SKM-1 (cell line): ENCODE data around the gene CYP19A1.

Experiments used
- DNase-seq: peaks from one replicate; lab custom pipeline; 2025; ENCODE audit not compliant: unreplicated experiment; lab: John Stamatoyannopoulos, UW

CYP19A1 gene

DNA sequence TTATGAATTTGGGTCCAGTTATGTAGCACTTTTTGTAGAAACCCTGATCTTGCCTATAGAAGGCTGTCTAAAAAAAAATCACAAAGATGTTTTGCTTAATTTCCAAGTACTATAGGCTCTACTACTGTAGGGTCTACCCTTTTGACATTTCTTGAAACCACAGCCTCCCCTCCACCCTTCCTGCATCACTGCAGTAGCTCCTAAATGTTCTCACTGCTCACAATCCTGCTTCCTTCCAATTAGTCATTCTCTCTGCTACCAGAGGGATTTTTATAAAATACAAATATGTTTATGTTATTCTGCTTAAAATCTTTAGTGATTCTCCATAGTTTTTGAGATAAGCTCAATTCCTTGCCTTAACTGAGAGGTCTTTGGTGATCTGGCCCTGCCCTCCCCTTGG, 114.0 kb downstream of the CYP19A1 start:
- no peak for DNase-seq

- DNase-seq: peak; percentile 60
Observed at GRCh38 chr15:51223771-51224229, 114.6 kb downstream of the CYP19A1 start.

GRCh38 chr15:51218299-51218938, 120.0 kb downstream of the CYP19A1 start:
- DNase-seq: no peak

- DNase-seq: no peak
Observed at GRCh38 chr15:51212909-51213308, 125.5 kb downstream of the CYP19A1 start.

DNA sequence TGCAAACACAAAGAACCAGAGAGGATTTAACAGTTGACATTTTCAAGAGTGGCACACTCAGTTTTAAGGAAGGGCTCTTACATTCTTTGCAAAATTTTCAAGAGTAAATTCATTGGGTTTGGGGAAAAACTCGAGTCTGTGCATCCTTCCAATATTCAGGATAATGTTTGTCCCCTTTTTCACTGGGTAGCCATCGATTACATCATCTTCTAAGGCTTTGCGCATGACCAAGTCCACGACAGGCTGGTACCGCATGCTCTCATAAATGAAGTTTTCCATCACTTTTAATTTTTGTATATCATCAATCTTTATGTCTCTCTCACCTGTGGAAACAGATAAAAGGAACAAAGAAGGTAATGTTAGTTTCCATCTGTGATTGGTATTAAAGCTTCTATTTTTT, 126.2 kb downstream of the CYP19A1 start:
- no peak for DNase-seq

GRCh38 chr15:51205050-51205975, 133.1 kb downstream of the CYP19A1 start:
- no peak for DNase-seq

DNA sequence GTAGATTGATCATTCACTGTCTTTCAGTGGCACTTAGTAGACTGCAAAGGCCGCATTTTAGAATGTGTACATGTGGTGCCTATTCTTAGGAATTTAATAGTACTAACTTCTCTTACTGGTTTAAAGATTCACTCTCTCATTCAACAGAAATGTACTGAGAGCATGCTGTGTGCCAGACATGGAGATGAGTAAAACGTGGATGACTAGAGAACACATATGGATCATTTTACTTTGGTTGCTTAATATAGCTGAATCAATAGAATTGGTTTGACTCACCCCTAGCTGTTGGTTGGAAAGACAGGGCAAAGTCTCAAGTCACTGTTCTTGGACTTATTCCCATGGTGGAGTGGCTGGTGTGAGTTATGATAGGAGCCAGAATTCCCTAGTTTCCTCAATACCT, 134.6 kb downstream of the CYP19A1 start:
- DNase-seq: no peak

GRCh38 chr15:51202783-51203182, 135.6 kb downstream of the CYP19A1 start:
- DNase-seq: peak; percentile 63

DNA sequence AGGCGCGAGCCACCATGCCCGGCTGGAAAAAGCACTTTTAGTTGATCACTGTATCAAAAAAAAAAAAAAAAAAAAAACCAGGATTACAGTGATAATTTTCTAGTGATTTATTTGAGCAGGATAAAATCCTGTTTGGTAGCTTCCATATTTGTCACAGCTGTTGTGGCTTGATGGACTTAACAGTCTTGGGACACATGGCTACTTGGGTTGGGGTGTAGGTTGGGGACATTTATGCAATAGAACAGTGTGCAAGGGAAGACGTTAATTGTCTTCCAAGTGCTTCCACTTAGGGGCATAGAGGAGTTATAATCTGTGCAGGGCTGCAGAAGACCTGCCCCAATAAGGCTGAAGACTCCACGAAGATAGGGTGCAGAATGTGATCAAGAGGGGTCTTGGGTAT, 136.8 kb downstream of the CYP19A1 start:
- DNase-seq: no peak

- DNase-seq: no peak
Observed at GRCh38 chr15:51200792-51201191, 137.6 kb downstream of the CYP19A1 start.

DNA sequence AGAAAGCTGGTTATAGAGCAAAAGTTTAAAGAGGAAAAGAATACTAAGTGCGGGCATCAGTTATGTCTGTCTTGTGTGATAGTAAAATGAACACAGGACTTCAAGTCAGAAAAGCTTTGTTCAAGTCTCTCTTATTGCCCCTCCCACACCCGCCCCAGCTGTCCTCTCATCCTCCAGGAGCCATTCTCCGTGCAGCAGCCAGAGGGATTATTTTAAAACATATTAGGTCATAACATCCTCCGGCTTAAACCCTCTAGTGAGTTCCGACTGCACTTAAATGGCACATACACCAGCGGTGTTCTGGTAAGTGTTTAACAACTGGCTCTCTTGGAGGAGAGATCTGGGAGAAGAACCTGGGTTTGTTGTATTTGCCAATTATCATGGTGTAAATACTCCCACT, 138.9 kb downstream of the CYP19A1 start:
- no peak for DNase-seq

DNA sequence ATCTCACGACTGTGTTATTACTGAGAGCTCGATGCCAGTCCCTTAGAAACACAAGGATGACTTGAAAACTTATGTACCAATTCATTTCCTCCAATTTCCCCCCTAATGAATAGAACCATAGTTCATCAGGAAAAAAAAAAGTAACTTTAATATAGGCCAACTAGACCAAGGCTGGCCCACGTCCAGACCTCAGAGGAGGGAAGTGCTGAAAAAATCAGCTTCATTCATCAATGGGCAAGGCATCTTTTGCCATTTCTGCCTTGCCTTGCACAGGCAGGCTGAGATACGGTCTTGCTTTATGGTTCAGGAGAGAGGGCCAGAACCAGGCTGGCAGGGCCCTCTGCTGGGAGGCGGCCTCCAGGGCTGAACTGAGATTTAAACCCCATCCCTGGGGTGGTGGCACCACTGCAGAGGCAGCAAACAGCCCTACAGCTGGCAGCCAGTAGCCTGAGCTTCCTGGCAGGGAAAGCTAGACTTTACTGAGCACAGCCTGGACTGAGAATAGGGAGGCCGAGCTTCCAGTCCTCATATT, 139.6 kb downstream of the CYP19A1 start:
- no peak for DNase-seq

DNA sequence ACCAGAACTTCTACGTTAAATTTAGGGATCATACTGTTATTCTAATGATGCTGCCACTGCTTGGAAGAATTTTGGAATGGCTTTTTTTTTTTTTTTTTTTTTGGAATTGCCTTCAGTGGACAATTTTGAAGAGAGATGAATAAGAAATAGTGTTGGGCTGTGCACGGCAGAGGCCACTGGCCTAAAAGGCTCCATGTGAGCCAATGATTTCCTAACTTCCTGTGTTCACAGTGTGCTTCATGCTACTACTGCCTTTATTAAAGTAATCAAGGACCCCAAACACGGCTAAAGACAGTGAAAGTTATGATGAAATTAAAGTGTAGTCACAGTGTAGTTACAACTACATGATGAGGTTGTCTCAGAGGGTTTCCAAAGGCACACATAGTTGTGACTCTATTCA, 142.9 kb downstream of the CYP19A1 start:
- no peak for DNase-seq

DNA sequence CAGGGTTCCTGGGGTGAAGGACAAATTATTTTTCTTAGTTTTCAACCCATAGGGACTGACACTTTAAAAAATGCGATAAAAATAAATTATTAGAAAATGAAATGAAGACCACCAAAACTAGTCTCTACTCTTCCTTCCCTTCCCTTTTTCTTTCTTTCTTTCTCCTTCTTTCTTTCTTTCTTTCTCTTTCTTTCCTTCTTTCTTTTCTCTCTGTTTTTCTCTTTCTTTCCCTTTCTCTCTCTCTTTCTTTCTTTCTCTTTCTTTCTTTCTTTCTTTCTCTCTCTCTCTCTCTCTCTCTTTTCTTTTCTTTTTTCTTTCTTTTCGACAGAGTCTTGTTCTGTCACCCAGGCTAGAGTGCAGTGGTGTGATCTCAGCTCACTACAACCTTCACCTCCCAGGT, 144.4 kb downstream of the CYP19A1 start:
- DNase-seq: no peak

DNA sequence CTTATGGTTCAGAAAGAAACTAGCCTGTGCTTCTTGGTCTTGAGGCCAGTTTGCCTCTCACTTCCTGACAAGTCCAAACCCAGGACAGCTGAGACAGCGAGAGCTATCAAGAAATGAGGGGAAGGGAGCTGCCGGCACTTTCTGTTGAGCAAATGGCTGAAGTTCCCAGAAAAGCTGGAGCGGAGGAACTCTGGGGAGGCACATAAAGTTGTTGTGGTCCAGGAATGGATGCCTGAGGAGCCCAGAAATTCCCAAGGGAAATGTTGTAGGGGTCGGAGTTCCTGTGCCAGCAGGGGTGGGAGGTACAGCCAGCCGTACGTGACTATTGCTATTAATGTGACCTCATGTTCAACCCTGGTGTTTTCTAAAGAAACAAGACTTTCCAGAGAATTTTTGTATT, 144.9 kb downstream of the CYP19A1 start:
- DNase-seq: no peak

- DNase-seq: peak; percentile 49
Observed at GRCh38 chr15:51192521-51193280, 145.7 kb downstream of the CYP19A1 start.

DNA sequence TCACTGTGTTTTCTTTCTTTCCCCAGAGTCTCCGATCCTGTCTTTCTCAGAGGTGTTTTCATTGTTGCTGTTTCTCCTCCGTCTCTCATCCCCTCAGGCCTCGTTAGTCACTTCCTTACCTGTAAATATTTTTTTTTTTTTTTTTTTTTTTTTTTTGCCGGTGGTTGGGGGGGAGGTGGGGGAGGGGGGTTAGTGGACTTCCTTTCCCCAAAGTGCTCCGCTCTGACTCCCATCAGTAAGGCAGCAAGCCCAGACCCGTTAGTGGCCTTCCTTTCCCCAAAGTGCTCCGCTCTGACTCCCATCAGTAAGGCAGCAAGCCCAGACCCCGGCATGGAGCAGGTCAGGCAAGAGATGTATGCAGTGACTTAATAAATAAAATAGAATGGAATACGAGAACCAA, 146.6 kb downstream of the CYP19A1 start:
- no peak for DNase-seq

GRCh38 chr15:51191072-51191670, 147.2 kb downstream of the CYP19A1 start:
- DNase-seq: no peak

GRCh38 chr15:51190424-51191068, 147.8 kb downstream of the CYP19A1 start:
- DNase-seq: no peak

DNA sequence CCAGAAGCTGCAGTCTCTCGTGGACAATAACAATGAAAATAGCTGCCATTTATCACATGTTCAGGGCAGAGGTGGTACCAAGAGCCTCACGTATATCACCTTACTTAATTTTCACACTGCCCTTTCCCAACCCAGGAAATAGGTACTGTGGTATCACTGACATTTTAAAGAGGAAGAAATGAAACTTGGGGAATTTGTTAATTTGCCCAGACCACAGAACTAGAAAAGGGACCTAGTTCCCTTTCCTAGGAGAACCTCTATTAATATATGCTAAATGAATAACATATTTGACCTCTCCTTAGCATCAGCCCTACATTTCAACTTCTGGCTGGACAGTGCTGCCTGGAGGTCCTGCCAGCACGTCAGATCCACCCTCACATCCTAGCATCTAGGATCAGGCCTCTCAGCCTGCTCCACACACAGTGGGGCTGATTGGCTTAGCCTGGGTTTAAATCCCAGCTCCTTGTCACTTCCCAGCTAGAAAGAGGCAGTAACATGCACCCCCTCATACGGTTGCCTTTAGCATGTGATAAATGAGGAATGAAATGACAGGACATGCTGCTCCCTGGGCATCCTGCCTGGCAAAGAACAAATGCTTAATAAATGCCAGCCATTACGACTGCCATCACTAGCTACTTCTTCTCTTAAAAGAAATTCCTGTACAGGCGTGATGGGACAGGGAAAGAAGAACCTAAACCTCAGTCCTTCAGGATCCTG, 148.6 kb downstream of the CYP19A1 start:
- no peak for DNase-seq
